Left kidney (tissue), 2 donors: ENCODE results near the gene NRF1. TPM values are rescaled to one million over a fixed set of nuclear protein-coding genes. Genes with fewer than 3 reads are reported as not detected.

Experiments used
- DNase-seq: peaks from one replicate; pipeline ENCODE4 v3.0.0-alpha.2; 2013
- polyA plus RNA-seq: library from polyadenylated mRNA; unstranded; fragments of 120-200 nt; gene quantifications from one replicate; pipeline ENCODE4 v1.2.1, GENCODE V29; 2013; ENCODE audit not compliant: insufficient read length

NRF1 gene
- polyA plus RNA-seq, 1 donor, result 32.6 TPM

GRCh38 chr7:129678606-129679005, 67.1 kb downstream of the NRF1 start:
- no peak for DNase-seq

- DNase-seq, result no peak
Measured at GRCh38 chr7:129680400-129680799, 68.9 kb downstream of the NRF1 start.

GRCh38 chr7:129684777-129685176, 73.3 kb downstream of the NRF1 start:
- DNase-seq, result no peak

GRCh38 chr7:129686063-129686462, 74.5 kb downstream of the NRF1 start:
- DNase-seq, result no peak

- DNase-seq, result no peak
Measured at GRCh38 chr7:129688503-129689222, 77.1 kb downstream of the NRF1 start.

- no peak for DNase-seq
Measured at GRCh38 chr7:129689995-129690581, 78.6 kb downstream of the NRF1 start.

GRCh38 chr7:129690701-129691100, 79.2 kb downstream of the NRF1 start:
- no peak for DNase-seq

GRCh38 chr7:129698516-129699418, 87.2 kb downstream of the NRF1 start:
- no peak for DNase-seq

GRCh38 chr7:129702316-129702715, 90.8 kb downstream of the NRF1 start:
- DNase-seq, result no peak

GRCh38 chr7:129702761-129703338, 91.3 kb downstream of the NRF1 start:
- no peak for DNase-seq

GRCh38 chr7:129703751-129704150, 92.2 kb downstream of the NRF1 start:
- no peak for DNase-seq

GRCh38 chr7:129707910-129708499, 96.5 kb downstream of the NRF1 start:
- no peak for DNase-seq

- DNase-seq, result no peak
Measured at GRCh38 chr7:129713544-129713943, 102.0 kb downstream of the NRF1 start.

- DNase-seq, result no peak
Measured at GRCh38 chr7:129714514-129715063, 103.1 kb downstream of the NRF1 start.

- DNase-seq, result no peak
Measured at GRCh38 chr7:129719980-129720732, 108.6 kb downstream of the NRF1 start.

- no peak for DNase-seq
Measured at GRCh38 chr7:129721068-129721467, 109.5 kb downstream of the NRF1 start.

- no peak for DNase-seq
Measured at GRCh38 chr7:129723679-129724078, 112.2 kb downstream of the NRF1 start.

GRCh38 chr7:129724796-129725195, 113.3 kb downstream of the NRF1 start:
- no peak for DNase-seq

GRCh38 chr7:129728875-129729467, 117.5 kb downstream of the NRF1 start:
- DNase-seq, result no peak

GRCh38 chr7:129729511-129729910, 118.0 kb downstream of the NRF1 start:
- no peak for DNase-seq

- DNase-seq, result no peak
Measured at GRCh38 chr7:129730159-129730558, 118.6 kb downstream of the NRF1 start.
